SKM-1 treated with dmso at 0.1 percent for 144 hours (cell line): Measurements from ENCODE around the gene BLOC1S4.
A peak's percentile ranks its signal among the peaks of the same experiment; 100 is the strongest.
"Not testable (repeated sequence)": the region's sequence is repeated elsewhere in the genome, so short reads cannot be mapped to it uniquely, and the experiment has no call there.

Source experiments
- DNase-seq: peaks from one replicate; lab custom pipeline; 2025; ENCODE audit not compliant: unreplicated experiment; lab: John Stamatoyannopoulos, UW

BLOC1S4 gene, protein sequence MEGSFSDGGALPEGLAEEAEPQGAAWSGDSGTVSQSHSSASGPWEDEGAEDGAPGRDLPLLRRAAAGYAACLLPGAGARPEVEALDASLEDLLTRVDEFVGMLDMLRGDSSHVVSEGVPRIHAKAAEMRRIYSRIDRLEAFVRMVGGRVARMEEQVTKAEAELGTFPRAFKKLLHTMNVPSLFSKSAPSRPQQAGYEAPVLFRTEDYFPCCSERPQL

DNA sequence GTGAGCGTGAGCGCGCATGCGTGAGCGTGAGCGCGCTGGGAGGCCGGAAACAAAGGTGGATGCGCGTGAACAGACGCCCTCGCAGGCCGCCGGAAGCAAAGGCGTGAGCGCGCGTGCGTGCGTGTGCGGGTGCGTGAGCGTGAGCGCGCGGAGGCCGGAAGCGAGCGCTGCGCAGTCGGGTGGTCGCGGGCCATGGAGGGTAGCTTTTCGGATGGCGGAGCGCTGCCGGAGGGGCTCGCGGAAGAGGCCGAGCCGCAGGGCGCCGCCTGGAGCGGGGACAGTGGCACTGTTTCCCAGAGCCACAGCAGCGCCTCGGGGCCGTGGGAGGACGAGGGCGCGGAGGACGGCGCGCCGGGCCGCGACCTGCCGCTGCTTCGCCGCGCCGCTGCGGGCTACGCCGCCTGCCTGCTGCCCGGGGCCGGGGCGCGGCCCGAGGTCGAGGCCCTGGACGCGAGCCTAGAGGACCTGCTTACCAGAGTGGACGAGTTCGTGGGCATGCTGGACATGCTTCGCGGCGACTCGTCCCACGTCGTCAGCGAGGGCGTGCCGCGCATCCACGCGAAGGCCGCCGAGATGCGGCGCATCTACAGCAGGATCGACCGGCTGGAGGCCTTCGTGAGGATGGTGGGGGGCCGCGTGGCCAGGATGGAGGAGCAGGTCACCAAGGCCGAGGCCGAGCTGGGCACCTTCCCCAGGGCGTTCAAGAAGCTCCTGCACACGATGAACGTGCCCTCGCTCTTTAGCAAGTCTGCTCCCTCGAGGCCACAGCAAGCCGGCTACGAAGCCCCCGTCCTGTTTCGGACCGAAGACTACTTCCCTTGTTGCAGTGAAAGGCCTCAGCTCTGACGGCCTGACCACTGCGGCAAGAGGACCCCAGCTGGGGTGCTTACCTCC is at the start of gene BLOC1S4:
TSS of gene BLOC1S4 (plus strand) at position 157 of the 894 bp plus-strand sequence. CDS start at position 193, 36 bp downstream.
- peak; percentile 97 for DNase-seq

DNA sequence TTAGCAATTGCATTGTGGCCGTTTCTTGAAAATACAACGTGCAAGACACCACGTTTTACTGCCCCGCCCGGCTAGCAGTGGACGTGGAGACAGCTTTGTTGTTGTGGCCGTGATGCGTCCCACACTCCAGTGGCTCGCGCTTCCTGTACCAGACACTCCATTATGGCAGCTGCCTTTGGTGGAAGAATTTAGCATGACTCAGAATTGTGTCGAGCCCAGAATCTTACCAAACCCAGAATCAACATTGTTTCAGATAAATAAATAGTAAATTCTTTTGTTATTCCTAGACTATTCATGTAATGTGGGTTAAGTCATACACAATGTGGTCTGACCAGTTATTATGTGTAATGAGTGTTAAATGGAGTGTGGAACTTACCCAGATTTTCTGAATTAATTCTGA is 47.6 kb upstream of the BLOC1S4 start:
- DNase-seq: no peak

DNA sequence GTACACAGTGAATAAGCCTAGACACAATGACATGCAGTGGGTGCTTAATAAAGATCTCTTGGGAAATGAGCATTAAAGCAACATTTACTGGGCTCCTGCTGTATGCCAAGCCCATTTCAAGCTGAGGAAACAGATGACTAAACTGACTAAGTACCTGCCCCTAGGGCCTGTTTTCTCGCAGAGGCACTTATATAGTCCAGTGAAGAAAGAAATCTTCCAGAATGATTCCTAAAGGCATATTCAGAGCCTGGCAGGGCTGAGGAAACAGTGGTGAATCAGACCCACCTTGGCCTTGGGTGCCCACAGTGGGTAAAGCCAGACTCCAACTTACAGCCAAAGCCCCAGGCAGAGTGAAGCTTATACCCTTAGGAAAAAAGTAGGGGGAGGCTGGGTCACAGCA is 44.3 kb upstream of the BLOC1S4 start:
- DNase-seq: no peak

DNA sequence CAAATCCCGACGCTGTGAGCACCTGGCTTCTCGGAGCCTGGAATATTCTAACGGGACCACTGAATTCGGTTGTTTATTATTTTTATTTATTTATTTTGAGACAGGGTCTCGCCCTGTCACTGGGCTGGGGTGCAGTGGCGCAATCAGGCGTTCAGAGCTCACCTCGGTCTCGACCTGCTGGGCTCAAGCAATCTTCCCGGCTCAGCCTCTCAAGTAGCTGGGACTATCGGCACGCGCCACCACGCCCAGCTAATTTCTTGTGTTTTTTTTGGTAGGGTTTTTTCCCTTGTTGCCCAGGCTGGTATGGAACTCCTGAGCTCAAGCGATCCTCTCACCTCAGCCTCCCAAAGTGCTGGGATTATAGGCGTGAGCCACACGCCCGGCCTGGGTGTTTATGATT is 43.8 kb upstream of the BLOC1S4 start:
- DNase-seq: no peak

DNA sequence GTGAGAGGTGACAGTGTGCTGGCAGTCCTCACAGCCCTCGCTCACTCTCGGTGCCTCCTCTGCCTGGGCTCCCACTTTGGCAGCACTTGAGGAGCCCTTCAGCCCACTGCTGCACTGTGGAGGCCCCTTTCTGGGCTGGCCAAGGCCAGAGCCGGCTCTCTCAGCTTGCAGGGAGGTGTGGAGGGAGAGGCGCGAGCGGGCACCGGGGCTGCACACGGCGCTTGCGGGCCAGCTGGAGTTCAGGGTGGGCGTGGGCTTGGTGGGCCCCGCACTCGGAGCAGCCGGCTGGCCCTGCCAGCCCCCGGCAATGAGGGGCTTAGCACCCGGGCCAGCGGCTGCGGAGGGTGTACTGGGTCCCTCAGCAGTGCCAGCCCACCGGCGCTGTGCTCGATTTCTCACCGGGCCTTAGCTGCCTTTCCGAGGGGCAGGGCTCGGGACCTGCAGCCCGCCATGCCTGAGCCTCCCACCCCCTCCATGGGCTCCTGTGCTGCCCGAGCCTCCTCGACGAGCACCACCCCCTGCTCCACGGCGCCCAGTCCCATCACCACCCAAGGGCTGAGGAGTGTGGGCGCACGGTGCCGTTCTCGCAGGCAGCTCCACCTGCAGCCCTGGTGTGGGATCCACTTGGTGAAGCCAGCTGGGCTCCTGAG is 43.3 kb upstream of the BLOC1S4 start:
- DNase-seq: not testable (repeated sequence)

DNA sequence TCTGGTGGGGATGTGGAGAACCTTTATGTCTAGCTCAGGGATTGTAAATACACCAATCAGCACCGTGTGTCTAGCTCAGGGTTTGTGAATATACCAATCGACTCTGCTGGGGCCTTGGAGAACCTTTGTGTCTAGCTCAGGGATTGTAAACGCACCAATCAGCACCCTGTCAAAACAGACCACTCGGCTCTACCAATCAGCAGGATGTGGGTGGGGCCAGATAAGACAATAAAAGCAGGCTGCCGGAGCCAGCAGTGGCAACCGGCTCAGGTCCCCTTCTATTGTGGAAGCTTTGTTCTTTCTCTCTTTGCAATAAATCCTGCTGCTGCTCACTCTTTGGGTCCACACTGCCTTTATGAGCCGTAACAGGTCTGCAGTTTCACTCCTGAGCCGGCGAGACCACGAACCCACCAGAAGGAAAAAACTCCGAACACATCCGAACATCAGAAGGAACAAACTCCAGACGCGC is 42.7 kb upstream of the BLOC1S4 start:
- not testable (repeated sequence) for DNase-seq

DNA sequence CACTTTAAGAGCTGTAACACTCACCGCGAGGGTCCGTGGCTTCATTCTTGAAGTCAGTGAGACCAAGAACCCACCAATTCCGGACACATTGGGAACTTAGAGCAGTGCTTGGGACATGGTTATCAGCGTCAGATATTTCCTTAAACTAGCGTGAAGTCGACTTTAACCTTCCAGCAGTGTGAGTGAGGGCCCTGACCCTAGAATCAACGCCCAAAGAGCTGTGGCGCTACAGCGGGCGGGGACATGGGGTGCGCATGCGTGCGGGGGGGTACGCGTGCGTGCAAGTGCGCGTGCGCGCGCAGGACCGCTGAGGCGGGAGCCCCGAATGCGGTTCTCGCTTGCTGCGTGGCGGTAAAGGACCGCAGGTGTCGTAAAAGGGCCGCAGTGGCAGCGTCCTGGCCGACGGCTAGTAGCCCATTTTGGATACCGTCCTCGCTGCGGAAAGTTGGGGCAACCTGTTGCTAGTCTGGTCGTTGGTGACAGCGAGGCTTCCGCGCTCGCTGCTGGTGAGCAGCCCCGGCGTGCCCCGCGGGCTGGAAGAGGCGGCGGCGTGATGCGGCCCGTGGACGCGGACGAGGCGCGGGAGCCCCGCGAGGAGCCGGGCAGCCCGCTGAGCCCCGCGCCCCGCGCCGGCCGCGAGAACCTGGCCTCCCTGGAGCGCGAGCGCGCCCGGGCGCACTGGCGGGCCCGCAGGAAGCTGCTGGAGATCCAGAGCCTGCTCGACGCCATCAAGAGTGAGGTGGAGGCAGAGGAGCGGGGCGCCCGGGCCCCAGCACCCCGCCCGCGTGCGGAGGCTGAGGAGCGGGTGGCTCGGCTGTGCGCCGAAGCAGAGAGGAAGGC is 42.1 kb upstream of the BLOC1S4 start:
- peak; percentile 97 for DNase-seq

DNA sequence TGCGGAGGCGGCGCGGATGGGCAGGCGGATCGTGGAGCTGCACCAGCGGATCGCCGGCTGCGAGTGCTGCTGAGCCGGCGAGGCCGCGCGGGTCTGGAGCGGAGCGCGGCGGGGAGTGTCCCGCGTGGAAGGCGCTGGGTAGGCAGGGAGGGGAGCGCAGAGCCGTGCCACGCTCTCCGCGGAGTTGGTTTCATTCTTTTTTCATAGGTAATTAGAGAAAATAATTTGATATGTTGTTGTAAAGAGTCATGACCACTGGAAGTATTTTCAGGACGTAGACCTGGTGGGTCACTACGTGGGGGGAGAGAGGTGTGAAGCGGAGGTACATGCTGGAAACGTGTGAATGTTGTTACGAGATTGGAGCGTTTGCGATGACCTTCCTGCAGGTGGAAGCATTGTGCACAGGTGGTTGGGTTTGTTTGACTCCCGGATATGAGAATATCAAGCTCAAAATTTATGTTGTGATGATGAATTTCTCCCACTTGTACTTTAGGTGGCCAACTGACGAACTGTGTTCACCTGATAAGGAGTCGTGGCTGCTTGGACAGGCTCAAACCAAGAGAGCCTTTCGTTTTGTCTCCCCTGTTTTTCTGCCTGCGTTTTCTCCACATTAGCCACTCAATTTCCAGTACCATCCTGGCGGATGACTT is 41.3 kb upstream of the BLOC1S4 start:
- DNase-seq: no peak

DNA sequence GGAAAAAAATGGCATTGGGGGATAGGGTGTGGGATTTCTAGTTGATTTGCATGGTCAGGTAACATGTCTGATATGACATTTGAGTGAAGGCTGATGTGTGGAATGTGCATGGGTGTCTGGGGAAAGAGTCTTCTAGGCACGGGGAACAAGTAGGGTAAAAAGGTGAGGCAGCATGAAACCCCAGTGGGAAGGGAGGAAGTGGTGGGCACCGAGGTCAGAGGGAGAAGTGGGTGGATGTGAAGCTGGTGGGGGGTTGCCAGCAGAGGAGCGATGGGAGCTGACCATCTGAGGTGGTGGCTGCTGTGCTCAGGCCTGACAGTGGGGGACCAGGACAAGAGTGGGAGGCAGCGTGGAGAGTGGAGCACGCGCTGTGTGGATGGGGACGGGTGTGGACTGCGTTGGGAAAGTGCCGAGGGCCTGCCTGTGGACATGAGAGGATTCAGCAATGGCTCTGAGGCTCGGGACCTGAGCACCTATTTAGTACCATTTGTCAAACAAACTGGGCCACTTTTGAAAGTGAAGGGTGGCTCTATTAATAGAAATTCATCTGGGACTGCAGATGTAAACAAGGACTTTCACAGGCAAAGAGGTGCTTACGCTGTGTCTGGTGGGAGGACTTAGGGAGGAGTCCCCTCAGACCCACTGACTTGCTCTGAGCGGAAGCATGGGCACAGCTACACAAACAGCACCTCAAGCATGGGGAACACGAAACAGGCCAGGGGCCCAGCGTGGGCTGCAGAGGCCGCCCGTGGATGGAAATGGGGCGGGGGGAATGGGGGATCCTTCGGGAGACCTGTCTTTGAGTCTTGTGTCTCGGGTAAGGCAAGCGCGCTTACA is 39.0 kb upstream of the BLOC1S4 start:
- no peak for DNase-seq

DNA sequence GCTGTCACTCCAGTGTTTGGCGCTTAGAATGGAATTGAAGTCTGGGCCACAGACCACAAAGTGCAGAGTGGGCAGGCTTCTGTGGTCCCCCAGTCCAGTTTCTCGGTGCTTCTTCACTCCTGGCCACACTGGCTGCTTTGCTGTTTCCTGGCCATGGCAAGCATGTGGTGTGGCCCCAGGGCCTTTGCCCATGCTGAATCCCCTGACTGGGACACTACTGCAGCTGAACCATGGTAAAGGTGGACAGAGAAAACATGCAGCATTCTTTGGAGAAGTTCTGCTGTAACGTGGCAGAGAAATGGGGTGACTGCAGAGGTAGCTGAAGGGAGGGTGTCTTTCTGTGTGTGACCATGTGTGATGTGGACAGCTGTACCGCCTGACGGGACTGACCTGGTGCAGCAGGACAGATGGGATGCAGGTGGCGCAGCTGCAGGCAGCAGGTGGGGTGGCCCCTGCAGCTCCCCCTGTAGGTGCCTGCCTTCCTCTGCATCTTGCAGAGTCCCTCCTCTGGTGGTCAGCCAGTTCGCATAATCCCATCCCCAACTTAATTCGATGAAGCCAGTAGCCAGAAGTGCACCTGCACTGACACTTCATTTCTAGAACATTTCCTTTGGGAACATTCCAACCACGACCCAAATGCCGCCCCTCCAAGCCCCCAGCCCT is 35.5 kb upstream of the BLOC1S4 start:
- DNase-seq: no peak

DNA sequence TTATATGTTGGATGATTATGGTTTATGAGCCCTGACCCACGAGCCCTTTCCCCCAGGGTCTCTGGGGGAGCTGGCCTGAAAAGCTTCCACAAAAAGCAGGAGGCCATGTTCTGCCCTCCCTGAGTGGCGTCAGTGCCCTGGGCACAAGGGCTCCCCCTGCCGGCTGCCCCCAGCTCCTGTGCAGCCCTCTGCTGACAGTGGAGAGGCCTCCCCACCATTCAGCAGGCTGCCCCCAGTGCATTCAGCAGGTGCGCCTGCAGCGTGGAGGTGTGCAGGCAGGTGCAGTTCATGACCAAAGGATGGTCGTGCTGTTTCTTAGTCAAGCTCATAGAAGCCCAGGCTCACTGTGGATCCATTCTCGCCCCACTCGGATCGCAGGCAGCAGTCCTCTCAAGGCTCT is 34.8 kb upstream of the BLOC1S4 start:
- no peak for DNase-seq

DNA sequence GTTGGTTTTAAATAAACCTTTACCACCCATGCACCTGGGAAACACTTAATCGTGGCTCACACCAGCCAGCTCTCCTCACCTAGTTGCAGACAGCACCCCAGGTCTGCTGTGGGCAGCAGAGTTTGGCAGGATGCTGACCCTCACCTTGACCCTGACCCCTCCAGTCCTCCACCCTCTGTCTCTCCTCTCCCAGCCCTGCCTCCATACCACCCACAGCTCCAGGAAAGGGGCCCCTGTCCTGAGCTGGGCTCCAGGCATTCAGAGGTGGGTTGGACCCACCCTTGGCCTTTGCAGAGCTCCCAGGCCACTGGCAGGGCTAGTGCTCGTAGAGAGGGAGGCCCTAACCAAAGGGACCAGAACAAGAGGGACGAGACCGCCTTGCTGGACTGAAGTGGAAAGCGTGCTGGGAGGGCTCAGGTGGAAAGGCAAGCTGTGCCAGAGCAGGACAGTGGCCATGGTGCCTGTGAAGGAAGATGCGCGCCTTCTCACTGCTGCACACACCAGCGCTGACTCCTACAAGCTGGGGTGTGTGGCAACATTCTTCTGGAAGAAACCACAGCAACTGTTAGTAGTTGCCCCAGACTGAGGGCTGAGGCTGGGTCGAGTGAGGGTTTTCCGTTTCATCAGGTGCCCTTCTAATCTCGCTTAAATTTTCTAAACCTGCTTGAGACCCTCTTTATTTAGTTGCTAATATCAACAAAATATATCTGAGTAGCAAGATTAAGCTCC is 32.9 kb upstream of the BLOC1S4 start:
- DNase-seq: peak; percentile 50

DNA sequence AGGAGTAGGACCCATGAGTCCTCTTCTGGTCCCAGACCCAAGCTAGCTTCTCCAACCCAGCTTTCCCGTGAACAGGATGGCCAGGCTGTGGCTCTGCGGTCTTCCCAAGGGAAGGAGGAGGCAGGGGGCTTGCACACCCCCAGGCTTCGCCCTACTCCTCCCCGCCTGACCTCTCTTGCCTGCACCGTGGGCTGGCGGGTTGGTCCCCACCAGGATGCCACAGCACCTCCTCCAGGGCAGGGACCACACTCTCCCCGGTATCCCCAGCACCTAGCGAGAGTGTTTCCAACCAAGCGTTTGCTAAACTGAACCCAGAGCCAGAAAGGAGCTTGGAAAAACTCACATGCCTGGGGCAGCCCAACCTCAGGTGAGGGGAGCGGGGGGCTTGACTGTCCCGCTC is 31.3 kb upstream of the BLOC1S4 start:
- DNase-seq: no peak

DNA sequence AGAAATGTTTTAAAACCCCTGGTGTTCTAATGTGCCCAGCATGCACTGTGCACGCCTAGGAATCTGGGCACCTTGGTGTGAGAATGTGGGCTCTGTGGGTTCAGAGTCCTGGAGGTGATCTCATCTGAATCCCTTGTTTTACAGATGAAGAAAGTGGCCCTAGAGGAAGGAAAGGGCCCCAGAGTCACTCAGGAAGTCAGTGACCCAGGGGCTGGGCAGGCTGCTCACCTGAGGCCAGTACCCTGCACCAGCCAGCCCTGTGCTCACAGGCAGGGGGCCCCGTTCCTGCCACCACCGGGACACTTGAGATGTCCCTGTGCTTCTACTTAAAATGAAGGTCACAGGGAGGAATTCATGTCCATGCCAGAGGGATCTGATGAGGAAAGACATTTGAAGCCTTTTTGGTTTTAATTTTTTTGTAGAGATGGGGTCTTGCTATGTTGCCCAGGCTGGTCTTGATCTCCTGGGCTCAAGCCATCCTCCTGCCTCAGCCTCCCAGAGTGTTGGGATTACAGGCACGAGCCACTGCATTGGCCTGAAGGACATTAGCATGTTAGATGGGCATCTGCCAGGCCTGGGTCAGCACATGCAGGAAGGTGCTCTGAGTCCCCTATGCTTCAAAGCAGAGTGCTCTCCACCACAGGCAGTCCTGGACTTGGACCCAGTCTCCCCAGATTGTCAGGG is 29.7 kb upstream of the BLOC1S4 start:
- no peak for DNase-seq

DNA sequence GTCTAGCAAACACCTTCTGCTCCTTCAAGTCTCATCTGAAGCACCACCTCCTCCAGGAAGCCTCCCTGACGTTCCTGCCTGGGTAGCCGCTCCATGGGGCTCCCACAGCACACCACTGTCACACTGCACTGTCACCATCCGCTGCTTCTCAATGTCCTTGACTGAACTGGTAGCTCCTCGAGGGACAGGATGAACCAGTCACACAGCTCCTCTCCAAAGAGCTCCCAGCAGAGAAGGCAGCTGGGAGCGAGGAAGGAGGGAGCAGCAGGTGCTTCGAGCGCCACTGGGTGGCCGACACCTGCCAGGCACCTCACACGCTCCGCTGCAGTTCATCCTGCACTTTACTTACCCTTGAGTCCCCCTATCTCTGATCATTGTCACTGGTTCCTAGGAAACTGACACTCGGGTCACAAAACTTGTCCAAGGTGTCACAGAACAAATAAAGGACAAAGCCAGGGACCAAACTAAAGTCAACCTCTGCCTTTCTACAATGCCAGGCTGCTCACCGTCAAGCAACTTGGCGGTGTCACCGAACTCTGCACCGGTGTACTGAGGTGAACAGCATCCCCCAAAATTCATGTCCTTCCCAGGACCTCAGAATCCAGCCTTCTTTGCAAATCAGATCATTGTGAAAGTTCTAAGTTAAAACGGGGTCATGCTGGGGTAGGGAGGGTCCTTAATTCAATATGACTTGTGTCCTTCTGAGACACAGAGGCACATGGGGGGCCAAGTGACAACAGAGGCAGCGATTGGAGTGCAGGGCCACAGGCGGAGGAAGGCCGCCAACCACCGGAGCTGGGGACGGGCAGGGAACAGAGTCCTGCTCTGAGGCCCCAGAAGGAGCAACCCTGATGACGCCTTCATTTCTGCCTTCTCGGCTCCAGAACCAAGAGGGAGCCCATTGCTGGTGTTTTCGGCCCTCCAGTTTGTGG is 27.8 kb upstream of the BLOC1S4 start:
- no peak for DNase-seq

DNA sequence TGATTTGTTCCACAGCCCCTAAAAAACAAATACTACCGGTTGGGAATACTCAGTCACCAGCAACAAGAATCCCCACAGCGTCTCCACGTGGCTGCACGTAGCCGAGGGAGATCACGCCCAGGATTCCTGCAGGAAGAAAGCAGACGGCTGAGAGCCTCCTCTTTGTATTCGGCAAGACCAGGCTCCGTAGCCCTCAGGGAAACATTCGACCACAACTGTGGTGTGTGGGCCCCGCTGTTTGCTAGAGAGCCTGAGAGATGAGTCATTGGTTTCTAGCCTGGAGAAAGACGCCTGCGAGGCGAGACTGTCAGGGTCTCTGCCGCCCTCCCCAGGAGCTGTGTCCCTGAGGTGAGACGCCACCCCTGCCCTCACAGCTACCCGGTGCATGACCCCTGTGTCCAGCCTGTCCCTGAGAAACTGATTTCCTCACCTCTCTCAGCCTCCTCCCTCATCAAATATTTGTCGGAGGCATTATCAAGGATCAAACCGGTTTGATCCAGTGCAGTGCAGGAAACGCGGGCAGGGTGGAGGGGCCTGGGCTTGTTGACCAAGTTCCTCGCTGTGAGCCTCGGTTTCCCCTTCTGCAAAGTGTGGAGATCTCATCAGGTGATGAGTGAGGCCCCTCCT is 27.0 kb upstream of the BLOC1S4 start:
- DNase-seq: peak; percentile 74
